GM18861 (cell line): ENCODE results near the gene ALDH3A1.

Source experiments
- ATAC-seq: cut with Tn5 transposase; IDR thresholded peaks from one replicate; pipeline ENCODE4 v1.9.1; 2021; ENCODE audit not compliant: unreplicated experiment

Gene ALDH3A1

DNA sequence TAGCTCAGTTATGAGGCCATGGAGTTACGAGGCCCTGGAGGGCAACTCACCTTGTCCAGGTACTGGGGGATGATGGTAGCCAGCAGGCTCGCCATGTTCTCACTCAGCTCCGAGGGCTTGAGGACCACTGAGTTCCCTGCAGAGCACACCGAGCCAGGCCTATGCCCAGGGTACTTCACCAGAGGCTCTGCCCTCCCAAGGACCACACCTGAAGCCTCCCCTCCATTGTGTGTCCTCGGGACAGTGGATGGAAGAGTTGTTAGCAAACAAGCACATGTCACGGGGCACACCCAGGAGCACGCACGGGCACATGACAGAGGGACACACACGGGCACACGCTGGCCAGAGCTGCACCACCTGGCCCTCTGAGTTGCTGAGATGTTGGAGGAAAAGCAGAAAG is 5.6 kb downstream of the ALDH3A1 start:
- no peak for ATAC-seq

- no peak for ATAC-seq
These were observed 6.2 kb downstream of the ALDH3A1 start for GRCh38 chr17:19741832-19742457.

DNA sequence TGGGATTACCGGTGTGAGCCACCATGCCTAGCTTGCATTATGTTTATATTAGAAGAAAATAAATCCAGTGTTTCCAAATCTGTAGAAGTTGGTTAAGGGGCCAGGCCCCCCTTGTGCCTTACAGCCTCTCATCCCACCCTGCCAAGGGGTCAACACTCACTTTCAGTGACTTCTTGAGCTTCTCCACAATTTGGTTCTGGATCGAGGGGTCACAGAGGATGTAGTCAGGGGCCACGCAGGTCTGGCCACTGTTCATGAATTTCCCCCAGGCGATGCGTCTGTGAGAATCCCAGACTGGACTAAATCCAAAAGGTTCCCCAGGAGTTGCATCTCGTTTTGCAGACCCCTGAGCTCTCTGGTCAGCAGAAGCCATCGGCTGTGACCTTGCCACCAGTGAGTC is 7.2 kb downstream of the ALDH3A1 start:
- no peak for ATAC-seq

DNA sequence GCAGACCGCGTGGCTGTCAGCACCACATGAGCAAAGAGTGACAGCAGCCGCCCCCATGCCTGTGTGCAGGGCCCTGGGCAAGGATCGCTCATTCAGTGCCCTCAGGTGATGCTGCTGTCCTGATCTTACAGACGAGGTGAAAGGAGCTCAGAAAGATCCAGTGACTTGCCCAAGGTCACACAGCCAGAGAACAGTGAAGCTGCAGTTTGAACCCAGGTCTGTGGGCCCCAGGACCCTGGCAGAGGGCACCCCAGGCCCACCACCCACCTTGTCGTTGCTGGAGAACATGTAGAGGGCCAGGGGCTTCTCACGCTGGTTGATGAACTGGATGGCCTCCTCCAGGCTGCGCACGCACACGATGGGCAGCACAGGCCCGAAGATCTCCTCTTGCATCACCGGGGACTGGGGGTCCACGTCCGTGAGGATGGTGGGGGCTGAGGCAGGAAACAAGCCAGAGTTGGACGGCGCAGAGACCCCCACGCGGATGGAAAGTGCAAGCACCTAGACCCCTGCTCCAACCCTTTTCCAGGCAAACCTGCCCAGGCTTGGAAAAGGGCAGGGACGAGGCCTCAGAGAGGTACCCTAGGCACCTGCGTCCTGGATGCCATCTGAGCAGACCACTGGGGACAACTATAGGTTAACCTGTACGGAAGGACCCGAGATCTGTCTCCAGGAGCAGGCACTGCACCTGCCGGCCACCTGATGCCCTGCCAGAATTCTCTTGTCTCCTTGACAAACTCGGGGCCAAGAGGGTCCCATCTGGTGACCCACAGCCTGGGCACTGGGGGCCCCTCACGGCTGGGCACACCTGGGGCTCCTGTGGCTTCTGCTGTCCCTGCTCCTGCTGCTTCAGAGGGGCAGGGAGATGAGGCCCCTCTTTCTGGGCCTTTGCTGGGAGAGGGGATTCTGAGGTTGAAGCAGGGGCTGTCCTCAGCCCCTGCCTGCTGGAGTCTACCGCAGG is 8.6 kb downstream of the ALDH3A1 start:
- no peak for ATAC-seq

DNA sequence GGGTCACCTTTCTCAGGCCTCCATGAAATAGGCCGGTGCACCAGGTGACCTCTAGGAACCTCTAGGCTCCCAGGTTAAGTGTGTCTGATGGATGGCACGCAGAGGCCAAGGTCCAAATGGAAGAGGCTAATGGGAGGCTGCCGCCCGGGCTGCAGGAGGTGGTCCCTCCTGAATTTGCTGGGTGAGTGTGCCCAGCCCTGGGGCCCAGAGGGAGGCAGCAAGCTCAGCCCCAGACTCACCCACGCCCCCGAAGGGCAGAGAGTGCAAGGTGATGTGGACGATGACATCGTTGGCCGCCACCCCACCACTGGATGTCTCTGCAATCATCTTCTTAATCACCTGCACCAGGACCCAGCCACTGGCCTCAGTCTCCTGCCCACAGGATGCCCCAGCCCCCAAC is 9.3 kb downstream of the ALDH3A1 start:
- ATAC-seq, result no peak

DNA sequence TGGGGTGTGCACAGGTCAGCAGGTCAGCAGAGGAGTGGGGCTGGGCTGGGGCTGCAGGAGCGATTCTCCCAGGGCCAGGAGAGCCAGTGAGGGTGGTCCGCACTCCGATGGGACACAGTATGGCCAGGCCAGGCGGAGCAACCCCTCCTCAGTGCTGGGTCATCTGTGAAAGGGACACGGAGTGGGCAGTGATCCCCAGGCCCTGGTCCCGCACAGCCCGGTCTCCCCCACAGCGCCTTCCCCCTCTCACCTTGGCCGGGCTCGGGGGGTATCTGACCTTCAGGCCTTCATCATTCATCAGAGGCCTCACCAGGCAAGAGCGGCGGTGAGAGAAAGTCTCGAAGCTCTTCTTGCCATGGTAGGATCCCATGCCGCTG is 10.0 kb downstream of the ALDH3A1 start:
- ATAC-seq, result no peak

- no peak for ATAC-seq
These were observed 10.6 kb downstream of the ALDH3A1 start for GRCh38 chr17:19737305-19738072.

DNA sequence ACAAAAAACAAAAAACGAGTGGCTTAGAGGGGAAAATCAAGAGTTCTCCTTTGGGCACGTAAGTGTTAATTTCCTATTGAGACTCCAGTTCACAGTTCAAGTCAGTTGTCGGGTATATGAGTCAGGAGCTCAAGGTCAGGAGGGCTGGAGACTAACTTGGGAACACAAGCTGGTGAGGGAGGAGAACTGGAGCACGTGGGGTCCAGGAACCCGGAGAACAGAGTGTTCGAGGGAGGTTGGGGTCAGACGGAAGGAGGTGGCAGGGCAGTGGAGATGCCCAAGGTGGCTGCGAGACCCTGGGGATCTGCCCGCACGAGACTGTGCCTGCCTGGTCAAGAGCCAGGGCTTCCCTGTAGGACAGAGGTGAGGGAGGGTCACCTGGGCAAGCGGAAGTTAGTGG is 12.0 kb downstream of the ALDH3A1 start:
- no peak for ATAC-seq

- no peak for ATAC-seq
These were observed 14.1 kb downstream of the ALDH3A1 start for GRCh38 chr17:19733953-19734526.

DNA sequence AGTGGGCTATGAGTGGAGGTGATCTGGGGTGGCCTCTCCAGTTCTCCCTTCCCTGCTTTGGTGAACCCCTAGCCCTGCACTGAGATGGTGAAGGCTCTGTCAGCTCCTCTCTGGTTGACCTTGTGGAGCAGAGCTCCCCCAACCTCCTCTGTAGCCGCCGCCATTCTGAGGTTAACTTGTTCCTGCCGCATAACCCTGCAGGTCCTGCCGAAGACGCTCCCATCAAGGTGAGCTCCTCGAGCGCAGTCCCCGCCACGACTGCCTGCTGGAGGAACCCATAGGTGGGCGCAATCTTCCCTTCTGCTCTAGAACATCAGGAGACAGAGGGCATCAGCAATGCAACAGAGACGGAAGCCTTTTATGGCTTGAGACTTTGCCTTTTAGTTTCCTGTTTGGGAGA is 16.5 kb downstream of the ALDH3A1 start:
- ATAC-seq, result no peak

DNA sequence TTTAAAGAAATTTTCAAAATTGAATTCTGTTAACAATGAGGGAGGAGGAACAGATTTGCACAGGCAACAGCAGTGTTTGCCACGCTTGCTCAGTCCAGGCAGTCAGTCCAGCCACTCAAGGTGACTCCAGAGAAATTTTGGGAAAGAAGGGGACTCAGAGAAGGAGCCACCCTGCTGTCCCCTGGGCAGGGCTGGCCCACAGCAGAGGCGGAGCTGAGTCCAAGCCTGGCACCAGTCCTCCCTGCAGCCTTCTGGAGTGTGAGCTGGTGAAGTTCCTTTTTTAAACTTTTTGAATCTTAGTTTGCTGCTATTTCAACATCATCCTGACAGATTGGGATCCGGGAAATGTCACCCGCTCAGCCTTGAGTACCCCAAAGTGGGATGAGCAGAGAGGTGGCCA is 17.3 kb downstream of the ALDH3A1 start:
- ATAC-seq, result no peak

GRCh38 chr17:19729900-19730299 is 18.2 kb downstream of the ALDH3A1 start:
- no peak for ATAC-seq

- no peak for ATAC-seq
These were observed 20.0 kb downstream of the ALDH3A1 start for GRCh38 chr17:19728084-19728495.

DNA sequence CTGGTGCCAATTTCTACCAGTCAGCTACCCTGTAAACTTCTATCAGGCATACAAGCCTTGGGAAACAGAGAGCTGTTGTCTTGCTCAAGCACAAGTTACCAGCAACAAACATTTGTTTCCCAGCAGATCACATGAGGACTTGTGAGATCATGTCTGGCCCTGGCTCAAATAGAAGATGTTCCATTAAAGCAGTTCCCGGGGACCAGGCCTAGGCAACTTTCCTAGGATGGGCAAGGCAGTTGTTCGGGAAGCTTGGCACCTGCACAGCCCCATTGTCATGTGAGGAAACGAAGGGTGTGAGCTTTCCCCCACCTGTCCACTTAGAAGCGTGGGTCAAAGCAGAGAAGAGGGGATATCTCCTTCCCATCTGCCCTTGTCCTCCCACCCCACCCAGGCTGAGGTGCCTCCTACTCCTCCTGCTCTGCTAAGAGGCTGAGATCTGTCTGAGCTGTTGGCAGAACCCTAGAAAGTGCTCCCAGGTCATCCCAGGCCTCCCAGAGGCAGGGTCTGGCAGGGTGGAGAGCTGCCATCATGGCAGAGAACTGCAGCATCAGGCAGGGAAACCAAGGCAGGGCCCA is 20.5 kb downstream of the ALDH3A1 start:
- ATAC-seq, result no peak

- no peak for ATAC-seq
These were observed 21.3 kb downstream of the ALDH3A1 start for GRCh38 chr17:19726631-19727376.

DNA sequence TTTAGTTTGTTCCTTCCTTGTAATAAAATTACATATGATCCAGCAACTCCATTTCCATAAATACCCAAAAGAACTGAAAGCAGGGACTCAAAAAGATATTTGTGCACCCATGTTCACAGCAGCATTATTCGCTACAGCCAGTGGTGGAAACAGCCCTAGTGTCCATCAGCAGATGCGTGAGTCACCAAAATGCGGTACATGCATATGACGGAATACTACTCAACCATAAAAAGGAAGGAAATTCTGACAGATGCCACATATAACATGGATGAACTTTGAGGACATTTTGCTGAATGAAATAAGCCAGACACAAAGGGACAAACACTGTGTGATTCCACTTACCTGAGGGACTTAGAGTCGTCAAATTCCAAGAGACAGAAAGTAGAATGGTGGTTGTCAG is 22.6 kb downstream of the ALDH3A1 start:
- no peak for ATAC-seq

DNA sequence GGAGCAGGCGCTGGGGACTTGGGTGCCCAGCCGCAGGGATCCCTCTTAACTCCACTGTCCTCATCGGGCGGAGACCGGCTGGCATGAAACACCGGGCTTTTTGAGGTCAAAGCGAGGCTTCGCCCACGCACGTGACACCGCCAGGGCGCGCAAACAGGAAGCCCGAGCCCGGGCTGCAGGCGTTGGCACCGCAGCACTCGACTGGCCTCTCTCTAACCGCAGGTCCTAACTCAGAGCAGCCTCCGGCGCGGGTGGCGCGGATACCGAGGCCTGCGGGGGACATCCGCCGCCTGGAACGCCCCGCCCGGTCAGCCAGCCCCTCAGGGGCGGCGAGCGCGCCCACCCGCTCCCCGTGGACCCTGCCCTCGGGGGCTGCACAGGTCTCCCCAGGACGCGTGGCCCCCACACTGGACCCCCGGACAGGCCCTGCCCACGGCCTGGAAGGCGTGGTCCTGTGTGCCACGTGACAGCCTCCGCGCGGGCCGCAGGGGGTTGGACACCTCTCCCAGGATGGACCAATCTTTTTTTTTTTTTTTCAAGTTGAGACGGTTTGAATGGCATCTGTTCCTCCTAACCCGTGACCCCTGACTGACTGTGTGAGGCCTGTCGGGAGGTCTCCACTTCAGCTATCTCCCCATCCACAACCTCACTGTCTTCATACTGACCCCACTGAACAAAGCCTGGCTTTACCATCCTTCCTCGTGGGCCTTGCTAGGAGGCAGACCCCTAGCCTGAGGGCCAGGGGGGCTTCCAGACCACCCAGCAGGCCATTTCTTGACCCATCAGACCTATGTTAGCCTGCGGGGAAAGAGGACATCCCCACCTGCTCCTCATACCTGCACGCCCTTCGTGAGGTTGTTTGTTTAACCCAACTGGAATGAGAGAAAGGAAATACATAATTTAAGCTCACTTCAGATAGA is 23.3 kb downstream of the ALDH3A1 start:
- ATAC-seq, result no peak

DNA sequence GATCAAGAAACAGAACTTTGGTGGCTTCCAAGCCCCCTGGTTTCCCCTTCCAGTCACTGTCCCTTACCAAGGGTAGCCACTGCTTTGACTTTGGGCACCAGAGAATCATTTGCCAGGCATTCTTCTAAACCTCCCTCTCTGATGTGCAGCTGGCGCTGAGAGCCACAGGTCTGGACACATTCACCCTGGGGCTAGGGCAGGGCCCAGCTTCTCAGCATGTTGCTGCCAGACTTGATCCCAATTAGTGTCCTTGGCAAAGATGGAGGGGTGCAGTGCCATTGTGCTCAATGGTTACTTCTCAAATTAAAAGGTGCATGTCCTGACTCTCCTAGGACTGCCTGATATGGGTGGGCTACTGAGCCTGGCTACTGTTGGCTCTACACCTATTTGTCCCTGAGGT is 24.1 kb downstream of the ALDH3A1 start:
- no peak for ATAC-seq
